ENCODE data around the gene LAMA5. TPM values are rescaled to one million over a fixed set of nuclear protein-coding genes. Genes with fewer than 3 reads are reported as not detected.

Gene LAMA5
- polyA plus RNA-seq, 3 donors = 0.05 TPM; not detected in 2

DNA sequence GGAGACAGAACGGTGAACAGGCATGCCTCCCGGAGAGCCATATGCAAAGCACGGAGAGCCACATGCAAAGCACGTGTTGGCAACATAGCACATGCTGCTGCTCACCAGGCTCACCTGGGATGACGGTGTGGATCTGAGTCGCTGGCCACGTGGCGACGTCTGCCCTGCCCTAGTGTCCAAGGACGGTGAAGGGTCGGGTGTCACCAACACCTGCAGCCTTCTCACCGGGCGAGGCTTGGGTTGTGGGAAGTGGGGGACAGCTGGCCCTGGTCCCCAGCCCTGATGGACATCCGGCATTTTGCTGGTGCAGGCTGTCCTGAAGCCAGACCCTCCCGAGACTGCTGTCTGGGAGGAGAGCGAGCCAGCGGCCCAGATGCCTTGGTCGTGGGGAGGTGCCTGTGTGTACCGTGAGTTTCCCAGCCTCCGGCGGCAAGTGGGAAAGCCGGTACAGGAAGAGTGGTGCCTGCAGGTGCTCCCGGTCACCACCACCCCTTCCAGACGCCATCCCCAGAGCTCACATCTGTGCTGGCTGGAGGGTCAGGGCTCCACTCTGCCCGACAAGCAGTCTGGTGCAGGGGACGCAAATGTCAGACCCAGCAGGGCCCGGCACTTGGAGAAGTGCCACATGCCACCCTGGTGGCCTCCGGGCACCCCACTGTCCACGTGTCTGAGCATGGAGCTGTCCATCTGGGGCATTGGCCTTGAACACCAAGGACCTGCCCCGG is 70.2 kb downstream of the LAMA5 start:
- Histone ChIP-seq H3K9ac (ENCODE audit: insufficient read depth, low read length, poor library complexity, severe bottlenecking) (no peak overlapping the region), H3K27ac (ENCODE audit: low read depth in 1 of 2, low read length in 2 of 2) (no peak overlapping the region), H3K36me3 (replicated peaks in 1 of 2; ENCODE audit: control insufficient read depth in 1 of 2, insufficient read depth in 2 of 2, low read length in 2 of 2) (peaks cover 38 to 49% of the 10 kb centered on the region in 2 donors), H3K4me3 (replicated peaks in 1 of 3; ENCODE audit: low read depth in 2 of 3, low read length in 3 of 3) (no peak overlapping the region), H4K20me1 (ENCODE audit: insufficient read depth, low read length) (no peaks in the 10 kb centered on the region), H3K79me2 (ENCODE audit: insufficient read depth, low read length) (no peaks in the 10 kb centered on the region), H3K27me3 (ENCODE audit: control insufficient read depth in 2 of 2, insufficient read depth in 2 of 2, low read length in 2 of 2) (no peaks in the 10 kb centered on the region), H2AFZ (ENCODE audit: insufficient read depth, low read depth, low read length, poor library complexity, severe bottlenecking) (no peak overlapping the region), H3K9me3 (replicated peaks in 1 of 2; ENCODE audit: control insufficient read depth in 1 of 2, insufficient read depth in 1 of 2, low read length in 2 of 2) (no peaks in the 10 kb centered on the region), H3K4me1 (ENCODE audit: control insufficient read depth in 1 of 2, insufficient read depth in 2 of 2, low read length in 2 of 2) (peaks cover 0 to 5% of the 10 kb centered on the region in 2 donors), H3K4me2 (replicated peaks; ENCODE audit: extremely low read depth, low read length, poor library complexity, severe bottlenecking) (no peak overlapping the region)
- peaks cover 0 to 3% (median 0%) of the 10 kb centered on the region in 3 donors for H3K27me3 Mint-ChIP-seq (ENCODE audit: low read depth in 3 of 3)
- H3K9me3 Mint-ChIP-seq = no peaks in the 10 kb centered on the region
- no peak overlapping the region for H3K4me3 Mint-ChIP-seq
- intact Hi-C loops (cut with micrococcal nuclease) = no loop called here
- no peak for DNase-seq
- WGBS (ENCODE audit: insufficient coverage) = 96% methylated on average over 26 of the region's 30 CpGs
- H3K27ac Mint-ChIP-seq = no peak overlapping the region
- peaks cover 5% of the 10 kb centered on the region for H3K4me1 Mint-ChIP-seq
- TF ChIP-seq CTCF (IDR thresholded peaks at IDR 0.05) = no peak
- peaks cover 38 to 53% of the 10 kb centered on the region in 2 donors for H3K36me3 Mint-ChIP-seq

GRCh38 chr20:62294516-62294915 is 72.6 kb downstream of the LAMA5 start:
- 97% methylated on average over 12 of the region's 17 CpGs for WGBS (ENCODE audit: insufficient coverage)
- no peak overlapping the region for H3K4me3 ChIP-seq (replicated peaks in 1 of 3; ENCODE audit: low read depth in 2 of 3, low read length in 3 of 3)
- H3K36me3 Mint-ChIP-seq = peaks cover 47 to 71% of the 10 kb centered on the region in 2 donors
- no peaks in the 10 kb centered on the region for H3K9me3 ChIP-seq (replicated peaks in 1 of 2; ENCODE audit: control insufficient read depth in 1 of 2, insufficient read depth in 1 of 2, low read length in 2 of 2)
- no peaks in the 10 kb centered on the region for H3K4me1 Mint-ChIP-seq
- H3K9ac ChIP-seq (ENCODE audit: insufficient read depth, low read length, poor library complexity, severe bottlenecking) = no peak overlapping the region
- no peak for TF ChIP-seq CTCF (IDR thresholded peaks at IDR 0.05)
- no peak overlapping the region for H3K27ac ChIP-seq (ENCODE audit: low read depth in 1 of 2, low read length in 2 of 2)
- no peak overlapping the region for H2AFZ ChIP-seq (ENCODE audit: insufficient read depth, low read depth, low read length, poor library complexity, severe bottlenecking)
- intact Hi-C loops (cut with micrococcal nuclease) = no loop called here
- no peaks in the 10 kb centered on the region for H3K4me1 ChIP-seq (ENCODE audit: control insufficient read depth in 1 of 2, insufficient read depth in 2 of 2, low read length in 2 of 2)
- DNase-seq = no peak
- no peaks in the 10 kb centered on the region for H4K20me1 ChIP-seq (ENCODE audit: insufficient read depth, low read length)
- peaks cover 56 to 72% of the 10 kb centered on the region in 2 donors for H3K36me3 ChIP-seq (replicated peaks in 1 of 2; ENCODE audit: control insufficient read depth in 1 of 2, insufficient read depth in 2 of 2, low read length in 2 of 2)
- H3K27ac Mint-ChIP-seq = no peak overlapping the region
- no peak overlapping the region for H3K4me2 ChIP-seq (replicated peaks; ENCODE audit: extremely low read depth, low read length, poor library complexity, severe bottlenecking)
- H3K27me3 ChIP-seq (ENCODE audit: control insufficient read depth in 2 of 2, insufficient read depth in 2 of 2, low read length in 2 of 2) = no peaks in the 10 kb centered on the region
- H3K4me3 Mint-ChIP-seq = no peak overlapping the region
- H3K27me3 Mint-ChIP-seq (ENCODE audit: low read depth in 3 of 3) = no peaks in the 10 kb centered on the region
- H3K79me2 ChIP-seq (ENCODE audit: insufficient read depth, low read length) = no peaks in the 10 kb centered on the region
- no peaks in the 10 kb centered on the region for H3K9me3 Mint-ChIP-seq
